Liver (tissue), 9 donors: Measurements from ENCODE around the gene COL9A3. TPM values are rescaled to one million over a fixed set of nuclear protein-coding genes. Genes with fewer than 3 reads are reported as not detected.

ENCODE experiments used
- DNase-seq: peaks from one replicate; pipeline ENCODE4 v3.0.0-alpha.2; 2017; ENCODE audit warnings: low spot score
- H3K27ac ChIP-seq, 2 donors: one replicate each; pipeline ENCODE4 v1.7.0; 2013; ENCODE audit warnings: inconsistent platforms in 2 of 2, low read length in 2 of 2, control low read depth in 1 of 2, low read depth in 1 of 2, mild to moderate bottlenecking in 1 of 2
- H3K27me3 ChIP-seq, 4 donors: one replicate each; pipeline versions ENCODE4 v1.6.1 to v1.7.0; 2013; ENCODE audit warnings: low read length in 3 of 4, inconsistent platforms in 1 of 4, mild to moderate bottlenecking in 1 of 4, moderate library complexity in 1 of 4; ENCODE audit not compliant: control insufficient read depth in 4 of 4, insufficient read depth in 4 of 4
- H3K36me3 ChIP-seq, 4 donors: one replicate each; pipeline versions ENCODE4 v1.6.1 to v1.7.0; 2013; ENCODE audit warnings: low read length in 3 of 4, mild to moderate bottlenecking in 3 of 4, low read depth in 1 of 4, moderate library complexity in 1 of 4; ENCODE audit not compliant: control insufficient read depth in 4 of 4, insufficient read depth in 3 of 4
- H3K4me1 ChIP-seq, 4 donors: one replicate each; pipeline versions ENCODE4 v1.6.1 to v1.7.0; 2013; ENCODE audit warnings: low read length in 3 of 4, mild to moderate bottlenecking in 3 of 4, moderate library complexity in 1 of 4; ENCODE audit not compliant: control insufficient read depth in 4 of 4, insufficient read depth in 4 of 4
- H3K4me3 ChIP-seq, 3 donors: one replicate each; pipeline versions ENCODE4 v1.6.1 to v1.7.0; 2013; ENCODE audit warnings: low read length in 3 of 3, control low read depth in 1 of 3, low read depth in 1 of 3, mild to moderate bottlenecking in 1 of 3
- H3K9ac ChIP-seq, 2 donors: one replicate each; pipeline ENCODE4 v1.7.0; 2013; ENCODE audit warnings: low read length in 2 of 2, mild to moderate bottlenecking in 2 of 2, moderate library complexity in 2 of 2, control low read depth in 1 of 2, low read depth in 1 of 2
- H3K9me3 ChIP-seq, 4 donors: one replicate each; pipeline versions ENCODE4 v1.6.1 to v1.7.0; 2013; ENCODE audit warnings: low read length in 3 of 4; ENCODE audit not compliant: control insufficient read depth in 4 of 4
- ATF3 ChIP-seq: IDR thresholded peaks from 2 replicates; pipeline ENCODE4 v1.6.1; 2016; ENCODE audit warnings: antibody characterized with exemption
- CTCF ChIP-seq: fragments of 150-350 bp; IDR thresholded peaks from 2 replicates; pipeline ENCODE4 v1.5.1; 2017; ENCODE audit warnings: improper control_type of control experiment, low read depth, low read length; ENCODE audit not compliant: missing input control
- EGR1 ChIP-seq, 2 donors: IDR thresholded peaks; 2 replicates each; pipeline ENCODE4 v1.6.1; 2016 to 2018; ENCODE audit warnings: antibody characterized with exemption in 2 of 2, low read depth in 2 of 2
- FOXA1 ChIP-seq: IDR thresholded peaks from 2 replicates; pipeline ENCODE4 v1.6.1; 2016; ENCODE audit warnings: antibody characterized with exemption
- FOXA2 ChIP-seq: IDR thresholded peaks from 2 replicates; pipeline ENCODE4 v1.6.1; 2016; ENCODE audit warnings: antibody characterized with exemption
- GABPA ChIP-seq, 2 donors: IDR thresholded peaks in 1 of 2; conservative IDR thresholded peaks in 1 of 2; 2 replicates each; pipeline ENCODE4 v1.6.1; 2016; ENCODE audit warnings: antibody characterized with exemption in 2 of 2, mild to moderate bottlenecking in 1 of 2, moderate library complexity in 1 of 2
- HNF4A ChIP-seq, 2 donors: conservative IDR thresholded peaks; 2 replicates each; pipeline ENCODE4 v1.6.1; 2016; ENCODE audit warnings: antibody characterized with exemption in 2 of 2, mild to moderate bottlenecking in 2 of 2
- HNF4G ChIP-seq: IDR thresholded peaks from 2 replicates; pipeline ENCODE4 v1.6.1; 2016; ENCODE audit warnings: antibody characterized with exemption
- JUND ChIP-seq, 2 donors: IDR thresholded peaks; 2 replicates each; pipeline ENCODE4 v1.6.1; 2016; ENCODE audit warnings: antibody characterized with exemption in 2 of 2
- MAX ChIP-seq: IDR thresholded peaks from 2 replicates; pipeline ENCODE4 v1.6.1; 2016; ENCODE audit warnings: antibody characterized with exemption
- NR2F2 ChIP-seq: IDR thresholded peaks from 2 replicates; pipeline ENCODE4 v1.6.1; 2016; ENCODE audit warnings: antibody characterized with exemption
- RAD21 ChIP-seq, 2 donors: IDR thresholded peaks; 2 replicates each; pipeline ENCODE4 v1.6.1; 2016; ENCODE audit warnings: antibody characterized with exemption in 2 of 2, mild to moderate bottlenecking in 2 of 2
- RXRA ChIP-seq, 2 donors: IDR thresholded peaks; 2 replicates each; pipeline ENCODE4 v1.6.1; 2017 to 2018; ENCODE audit warnings: antibody characterized with exemption in 2 of 2, mild to moderate bottlenecking in 1 of 2
- SP1 ChIP-seq: IDR thresholded peaks from 2 replicates; pipeline ENCODE4 v1.6.1; 2018; ENCODE audit warnings: antibody characterized with exemption, mild to moderate bottlenecking
- TAF1 ChIP-seq: conservative IDR thresholded peaks from 2 replicates; pipeline ENCODE4 v1.6.1; 2016; ENCODE audit warnings: antibody characterized with exemption, mild to moderate bottlenecking
- WGBS: extraction: QIAGEN DNeasy Blood & Tissue Kit; methylation state at CpG from one replicate; pipeline ENCODE4 v1.1.7; 2013; 5-methylcytosine and 5-hydroxymethylcytosine counted together
- polyA plus RNA-seq, 2 donors: library from polyadenylated mRNA; stranded (reverse) in 1 of 2; unstranded in 1 of 2; fragments of 200-250 nt in 1 of 2; fragments of >200 nt in 1 of 2; fragmentation: Nextera tagmentation in 1 of 2; extraction: Ambion mirVana in 1 of 2; gene quantifications; one replicate each; pipeline versions ENCODE4 v1.2.1 to v1.2.3, GENCODE V29; 2013 to 2015
- total RNA-seq, 2 donors: library from RNA; depleted of rRNA; stranded (reverse); fragments of >200 nt; gene quantifications; one replicate each; pipeline ENCODE4 v1.2.3, GENCODE V29; 2014
- TF ChIP-seq, protein P1 (sequence below): IDR thresholded peaks from 2 replicates; pipeline ENCODE4 v1.6.1; 2016; ENCODE audit warnings: antibody characterized with exemption
- donor health status: healthy.
- donor health status: healthy.
- donor health status: healthy.
- donor health status: healthy.
- donor health status: healthy.

The COL9A3 gene
- total and polyA plus RNA-seq, 4 donors, result 0.92 to 2.0 (median 1.1) TPM

- H3K4me3 ChIP-seq, result no peak overlapping the region
- peaks cover 0 to 4% (median 0%) of the 10 kb centered on the region in 4 donors for H3K27me3 ChIP-seq
- no peak overlapping the region for H3K9ac ChIP-seq
- TF ChIP-seq GABPA (IDR thresholded peaks at IDR 0.05 in 1 of 2, conservative IDR thresholded peaks at IDR 0.05 in 1 of 2), result no peak
- TF ChIP-seq FOXA1, result no peak
- TF ChIP-seq CTCF, result no peak
- TF ChIP-seq NR2F2, result no peak
- no peak for TF ChIP-seq FOXA2
- TF ChIP-seq HNF4A (conservative IDR thresholded peaks at IDR 0.05), result no peak
- no peak for TF ChIP-seq TAF1
- no peak for TF ChIP-seq SP1
- no peak for TF ChIP-seq EGR1 (IDR thresholded peaks at IDR 0.05; ENCODE audit: low read depth in 2 of 2)
- no peaks in the 10 kb centered on the region for H3K9me3 ChIP-seq
- H3K4me1 ChIP-seq, result peaks cover under 1 to 14% (median 5%) of the 10 kb centered on the region in 4 donors
- no peak for DNase-seq
- H3K27ac ChIP-seq, result no peak overlapping the region
- H3K36me3 ChIP-seq, result peaks cover 14 to 30% (median 18%) of the 10 kb centered on the region in 4 donors
- WGBS, result 30% methylated on average over 24 of the region's 24 CpGs
These were observed 1.5 kb upstream of the COL9A3 start for GRCh38 chr20:62815066-62815991.

- Histone ChIP-seq H3K4me3 (peak overlapping the region in 1 of 3 donors; percentile 24), H3K4me1 (peaks cover 3 to 14% (median 5%) of the 10 kb centered on the region in 4 donors), H3K27ac (no peak overlapping the region), H3K9me3 (no peaks in the 10 kb centered on the region), H3K36me3 (peaks cover 7 to 20% (median 13%) of the 10 kb centered on the region in 4 donors), H3K27me3 (peaks cover 0 to 4% (median 0%) of the 10 kb centered on the region in 4 donors), H3K9ac (no peak overlapping the region)
- TF ChIP-seq RXRA (IDR thresholded peaks at IDR 0.05), result no peak
- TF ChIP-seq EGR1 (IDR thresholded peaks at IDR 0.05; ENCODE audit: low read depth in 2 of 2), result no peak
- no peak for TF ChIP-seq RAD21 (IDR thresholded peaks at IDR 0.05)
- no peak for TF ChIP-seq JUND (IDR thresholded peaks at IDR 0.05)
- no peak for TF ChIP-seq GABPA (IDR thresholded peaks at IDR 0.05 in 1 of 2, conservative IDR thresholded peaks at IDR 0.05 in 1 of 2)
- TF ChIP-seq, protein P1, sequence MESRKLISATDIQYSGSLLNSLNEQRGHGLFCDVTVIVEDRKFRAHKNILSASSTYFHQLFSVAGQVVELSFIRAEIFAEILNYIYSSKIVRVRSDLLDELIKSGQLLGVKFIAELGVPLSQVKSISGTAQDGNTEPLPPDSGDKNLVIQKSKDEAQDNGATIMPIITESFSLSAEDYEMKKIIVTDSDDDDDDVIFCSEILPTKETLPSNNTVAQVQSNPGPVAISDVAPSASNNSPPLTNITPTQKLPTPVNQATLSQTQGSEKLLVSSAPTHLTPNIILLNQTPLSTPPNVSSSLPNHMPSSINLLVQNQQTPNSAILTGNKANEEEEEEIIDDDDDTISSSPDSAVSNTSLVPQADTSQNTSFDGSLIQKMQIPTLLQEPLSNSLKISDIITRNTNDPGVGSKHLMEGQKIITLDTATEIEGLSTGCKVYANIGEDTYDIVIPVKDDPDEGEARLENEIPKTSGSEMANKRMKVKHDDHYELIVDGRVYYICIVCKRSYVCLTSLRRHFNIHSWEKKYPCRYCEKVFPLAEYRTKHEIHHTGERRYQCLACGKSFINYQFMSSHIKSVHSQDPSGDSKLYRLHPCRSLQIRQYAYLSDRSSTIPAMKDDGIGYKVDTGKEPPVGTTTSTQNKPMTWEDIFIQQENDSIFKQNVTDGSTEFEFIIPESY, result no peak
- no peak for TF ChIP-seq ATF3
- TF ChIP-seq HNF4A (conservative IDR thresholded peaks at IDR 0.05), result no peak
- no peak for TF ChIP-seq MAX
- TF ChIP-seq FOXA2, result no peak
- no peak for TF ChIP-seq NR2F2
- TF ChIP-seq HNF4G, result no peak
- TF ChIP-seq CTCF, result no peak
- no peak for DNase-seq
- WGBS, result 4% methylated on average over 57 of the region's 57 CpGs
These were observed 593 bp upstream of the COL9A3 start for GRCh38 chr20:62816031-62816883.
